DMS114 treated with DMSO at 0.1 percent for 48 hours (cell line): ENCODE data around the gene AKR1C3.
"Not testable (repeated sequence)": the region's sequence is repeated elsewhere in the genome, so short reads cannot be mapped to it uniquely, and the experiment has no call there.

Experiments
- DNase-seq: peaks from one replicate; lab custom pipeline; 2025; ENCODE audit not compliant: unreplicated experiment; lab: John Stamatoyannopoulos, UW

The AKR1C3 gene

DNA sequence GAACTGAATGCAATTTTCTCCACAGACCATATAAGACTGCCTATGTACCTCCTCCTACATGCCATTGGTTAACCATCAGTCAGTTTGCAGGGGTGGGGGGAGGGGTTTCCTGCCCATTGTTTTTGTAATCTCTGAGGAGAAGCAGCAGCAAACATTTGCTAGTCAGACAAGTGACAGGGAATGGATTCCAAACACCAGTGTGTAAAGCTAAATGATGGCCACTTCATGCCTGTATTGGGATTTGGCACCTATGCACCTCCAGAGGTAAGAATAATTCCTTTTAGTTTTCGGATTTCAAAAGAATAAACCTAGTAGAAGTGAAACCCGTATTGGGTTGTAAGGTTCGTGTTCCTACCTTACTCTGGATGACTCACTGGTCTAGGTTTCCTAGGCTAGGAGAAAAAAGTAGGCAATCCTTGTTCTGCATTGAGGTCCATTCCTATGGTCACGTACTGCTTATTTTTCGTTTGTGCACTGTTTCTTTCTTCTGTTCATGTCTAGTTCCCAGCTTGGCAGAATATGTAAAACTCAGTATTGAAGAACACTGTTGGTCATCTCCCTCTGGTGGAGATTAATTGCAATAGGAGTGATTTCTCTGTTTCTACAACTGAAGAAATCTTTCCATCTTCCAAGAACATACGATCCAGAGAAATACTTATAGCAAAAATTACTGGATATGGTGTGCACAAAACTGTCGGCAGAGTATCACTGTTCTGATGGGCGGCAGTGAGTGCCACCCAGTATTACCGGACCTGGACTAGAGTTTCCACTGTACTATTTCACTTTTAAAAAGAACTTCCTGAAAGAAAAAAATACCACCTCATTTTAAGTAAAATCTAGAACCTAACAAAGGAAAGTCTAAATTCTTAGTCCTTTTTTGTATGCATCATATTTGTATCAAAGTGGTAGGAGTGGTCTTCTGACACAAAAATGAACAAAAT lies at the start of gene AKR1C3:
TSS of gene AKR1C3 (plus strand) at position 150 of the 941 bp plus-strand sequence. CDS start at position 181, 31 bp downstream.
- DNase-seq, result peak; percentile 71

DNA sequence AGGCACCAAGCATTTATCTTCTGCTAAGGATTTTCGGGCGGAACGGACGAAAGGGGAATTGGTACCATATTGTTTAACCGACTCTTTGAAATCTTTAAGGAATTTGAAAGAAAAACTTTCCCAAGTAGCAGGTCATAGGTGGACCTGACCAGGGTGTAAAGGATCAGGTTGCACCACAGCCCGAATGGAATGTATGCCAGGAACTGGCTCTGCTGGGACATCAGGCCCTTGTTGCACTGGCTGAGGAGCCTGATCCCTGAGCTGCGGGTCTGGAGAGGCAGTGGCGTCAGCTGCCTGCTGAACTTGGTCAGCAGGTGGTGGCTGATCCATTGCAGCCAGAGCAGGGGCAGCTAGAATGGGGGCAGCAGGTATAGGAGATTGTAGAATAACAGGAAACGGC lies 49.1 kb upstream of the AKR1C3 start:
- DNase-seq, result no peak

DNA sequence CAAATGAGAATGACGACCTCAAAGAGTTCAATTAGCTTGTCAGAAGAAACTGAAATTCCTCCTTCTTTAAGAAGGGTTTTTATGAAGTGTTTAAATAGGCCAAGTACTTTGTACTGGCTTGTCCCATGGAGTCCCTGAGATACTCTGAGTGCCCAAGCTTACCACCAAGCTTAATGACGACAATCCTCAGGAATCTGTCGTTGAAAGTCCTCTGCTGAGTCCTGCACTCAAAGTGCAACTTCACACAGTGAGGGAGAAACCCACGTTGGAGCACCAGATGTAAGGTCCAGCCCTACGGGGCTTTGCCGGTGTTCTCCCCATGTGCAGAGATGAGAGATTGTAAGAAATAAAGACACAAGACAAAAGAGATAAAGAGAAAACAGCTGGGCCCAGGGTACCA lies 47.8 kb upstream of the AKR1C3 start:
- DNase-seq, result no peak

DNA sequence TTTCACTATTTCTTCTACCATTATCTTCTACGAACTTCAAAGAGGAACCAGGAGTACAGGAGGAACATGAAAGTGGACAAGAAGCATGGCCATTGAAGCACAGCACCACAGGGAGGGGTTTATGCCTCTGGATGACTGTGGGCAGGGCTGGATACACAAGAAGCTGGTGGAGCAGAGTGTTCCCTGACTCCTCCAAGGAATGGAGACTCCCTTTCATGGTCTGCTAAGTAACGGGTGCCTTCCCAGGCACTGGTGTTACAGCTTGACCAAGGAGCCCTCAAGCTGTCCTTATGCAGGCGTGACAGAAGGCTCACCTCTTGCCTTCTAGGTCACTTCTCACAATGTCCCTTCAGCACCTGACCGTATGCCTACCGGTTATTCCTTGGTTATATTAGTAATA lies 47.2 kb upstream of the AKR1C3 start:
- not testable (repeated sequence) for DNase-seq

DNA sequence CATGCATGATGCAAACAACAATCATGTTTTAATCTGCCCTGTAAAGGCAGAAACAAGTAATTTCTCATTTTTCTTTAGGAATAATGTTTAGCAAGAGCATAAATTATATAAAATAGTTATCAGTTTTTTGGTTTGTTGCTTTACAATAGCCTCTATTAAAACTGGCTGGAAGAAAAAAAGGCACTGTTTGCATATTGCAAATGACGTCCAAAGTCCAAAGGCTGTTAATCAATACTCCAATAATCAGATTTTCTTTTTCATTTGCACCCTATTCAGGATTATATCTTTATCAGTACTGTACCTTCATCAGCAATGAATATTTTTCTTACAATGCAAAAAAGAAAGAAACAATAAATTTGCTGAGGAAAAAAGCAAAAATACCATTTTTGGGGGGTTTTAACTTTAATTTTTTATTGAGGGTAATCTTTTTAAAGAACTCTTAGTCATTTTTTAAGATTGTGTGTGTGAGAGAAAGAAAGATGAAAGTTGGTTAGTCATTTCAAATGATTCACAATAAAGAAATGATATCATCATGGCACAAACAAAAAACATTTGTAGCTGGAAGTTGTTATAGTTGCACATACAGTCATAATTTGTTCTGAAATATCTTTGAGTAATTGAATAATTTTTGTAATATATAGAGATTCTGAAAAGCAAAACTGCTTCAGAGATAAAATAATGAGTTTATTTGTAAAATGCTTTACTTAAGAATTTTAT lies 46.1 kb upstream of the AKR1C3 start:
- no peak for DNase-seq

DNA sequence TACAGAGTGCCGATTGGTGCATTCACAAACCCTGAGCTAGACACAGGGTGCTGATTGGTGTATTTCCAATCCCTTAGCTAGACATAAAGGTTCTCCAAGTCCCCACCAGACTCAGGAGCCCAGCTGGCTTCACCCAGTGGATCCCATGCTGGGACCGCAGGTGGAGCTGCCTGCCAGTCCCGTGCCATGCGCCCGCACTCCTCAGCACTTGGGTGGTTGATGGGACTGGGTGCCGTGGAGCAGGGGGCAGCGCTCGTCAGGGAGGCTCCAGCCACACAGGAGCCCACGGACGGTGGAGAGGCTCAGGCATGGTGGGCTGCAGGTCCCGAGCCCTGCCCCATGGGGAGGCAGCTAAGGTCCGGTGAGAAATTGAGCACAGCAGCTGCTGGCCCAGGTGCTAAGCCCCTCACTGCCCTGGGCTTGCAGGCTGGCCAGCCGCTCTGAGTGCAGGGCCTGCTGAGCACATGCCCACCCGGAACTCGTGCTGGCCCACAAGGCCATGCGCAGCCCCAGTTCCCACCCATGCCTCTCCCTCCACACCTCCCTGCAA lies 41.2 kb upstream of the AKR1C3 start:
- DNase-seq, result not testable (repeated sequence)

DNA sequence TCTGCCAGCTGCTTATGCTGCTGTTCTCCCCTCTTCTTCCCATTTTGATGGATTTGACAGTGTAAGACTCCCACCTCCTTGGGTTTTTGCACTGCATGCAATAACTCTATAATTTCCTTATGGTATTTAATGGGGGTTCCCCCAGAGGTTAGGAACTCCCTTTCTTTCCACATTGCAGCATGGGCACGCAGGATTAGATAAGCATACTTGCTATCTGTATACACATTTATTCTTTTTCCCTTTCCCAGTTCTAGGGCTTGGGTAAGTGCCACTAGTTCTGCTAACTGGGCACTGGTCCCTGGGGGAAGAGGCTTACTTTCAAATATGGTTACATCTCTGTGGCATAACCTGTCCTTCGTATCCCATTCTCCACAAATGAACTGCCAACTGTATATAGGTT lies 39.4 kb upstream of the AKR1C3 start:
- DNase-seq, result not testable (repeated sequence)

DNA sequence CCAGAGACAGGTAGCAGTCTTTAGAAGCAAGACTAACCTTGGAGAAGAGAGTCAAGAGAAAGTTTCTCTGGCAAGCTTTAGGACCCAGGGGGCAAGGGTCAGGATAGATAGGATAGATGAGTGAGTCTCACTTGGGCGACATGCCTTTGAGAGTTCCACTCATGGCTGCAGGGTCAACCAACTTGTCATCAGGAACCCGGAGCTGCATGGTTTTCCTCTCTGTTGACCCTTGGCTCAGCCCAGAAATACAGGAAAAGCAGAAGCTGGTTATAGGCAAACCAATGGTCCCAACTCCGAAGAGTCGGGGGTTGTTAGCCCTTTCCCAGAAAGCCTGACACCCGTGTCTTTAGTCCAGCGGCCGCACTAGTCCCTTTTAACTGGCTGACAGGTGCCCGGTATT lies 34.9 kb upstream of the AKR1C3 start:
- DNase-seq, result not testable (repeated sequence)

DNA sequence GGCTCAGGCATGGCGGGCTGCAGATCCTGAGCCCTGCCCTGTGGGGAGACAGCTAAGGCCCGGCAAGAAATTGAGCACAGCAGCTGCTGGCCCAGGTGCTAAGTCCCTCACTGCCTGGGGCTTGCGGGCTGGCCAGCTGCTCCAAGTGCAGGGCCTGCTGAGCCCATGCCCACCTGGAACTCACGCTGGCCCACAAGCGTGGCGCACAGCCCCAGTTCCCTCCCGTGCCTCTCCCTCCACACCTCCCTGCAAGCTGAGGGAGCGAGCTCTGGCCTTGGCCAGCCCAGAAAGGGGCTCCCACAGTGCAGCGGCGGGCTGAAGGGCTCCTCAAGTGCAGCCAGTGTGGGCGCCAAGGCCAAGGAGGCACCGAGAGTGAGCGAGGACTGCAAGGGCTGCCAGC lies 33.4 kb upstream of the AKR1C3 start:
- DNase-seq, result not testable (repeated sequence)

DNA sequence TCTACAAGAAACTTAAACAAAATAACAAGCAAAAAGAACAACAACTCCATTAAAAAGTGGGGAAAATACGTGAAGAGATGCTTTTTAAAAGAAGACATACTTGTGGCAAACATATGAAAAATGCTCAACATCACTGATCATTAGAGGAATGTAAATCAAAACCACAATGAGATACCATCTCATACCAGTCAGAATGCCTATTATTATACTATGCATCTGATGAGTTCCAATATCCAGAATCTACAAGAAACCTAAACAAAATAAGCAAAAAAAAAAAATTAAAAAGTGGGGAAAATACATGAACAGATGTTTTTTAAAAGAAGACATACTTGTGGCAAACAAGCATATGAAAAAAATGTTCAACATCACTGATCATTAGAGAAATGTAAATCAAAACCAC lies 29.6 kb upstream of the AKR1C3 start:
- no peak for DNase-seq

DNA sequence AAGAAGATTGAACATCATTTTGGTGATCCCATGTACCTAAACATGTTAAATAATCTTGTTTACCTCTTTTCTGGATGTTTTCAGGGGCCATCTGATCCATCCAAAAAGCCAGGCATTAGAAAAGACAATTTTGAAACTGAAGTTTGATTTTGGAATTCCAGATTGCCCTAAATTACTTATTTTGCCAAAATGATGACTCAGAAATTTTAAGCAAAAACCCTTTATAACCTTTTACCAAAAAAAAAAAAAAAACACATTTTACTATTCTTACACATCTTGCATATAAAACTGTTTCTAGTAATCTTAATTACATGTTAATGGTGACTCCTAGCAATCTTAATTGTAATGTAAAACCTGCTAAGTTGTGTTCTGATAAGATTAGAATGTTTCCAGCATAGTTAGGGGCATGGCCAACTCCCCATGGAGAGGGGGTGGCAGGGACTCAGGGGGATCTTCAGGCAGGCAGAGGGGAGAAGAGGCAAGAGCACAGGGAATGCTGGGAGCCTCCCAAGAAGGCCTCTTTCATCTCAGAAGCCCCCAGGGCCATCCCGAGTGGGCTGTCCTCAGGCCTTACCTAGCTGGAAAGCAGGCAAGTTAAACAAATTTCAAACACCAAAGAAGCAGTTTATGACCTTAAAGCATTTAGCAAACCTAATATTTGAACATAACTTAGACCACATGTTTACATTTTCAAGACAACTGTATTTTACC lies 25.8 kb upstream of the AKR1C3 start:
- DNase-seq, result no peak

DNA sequence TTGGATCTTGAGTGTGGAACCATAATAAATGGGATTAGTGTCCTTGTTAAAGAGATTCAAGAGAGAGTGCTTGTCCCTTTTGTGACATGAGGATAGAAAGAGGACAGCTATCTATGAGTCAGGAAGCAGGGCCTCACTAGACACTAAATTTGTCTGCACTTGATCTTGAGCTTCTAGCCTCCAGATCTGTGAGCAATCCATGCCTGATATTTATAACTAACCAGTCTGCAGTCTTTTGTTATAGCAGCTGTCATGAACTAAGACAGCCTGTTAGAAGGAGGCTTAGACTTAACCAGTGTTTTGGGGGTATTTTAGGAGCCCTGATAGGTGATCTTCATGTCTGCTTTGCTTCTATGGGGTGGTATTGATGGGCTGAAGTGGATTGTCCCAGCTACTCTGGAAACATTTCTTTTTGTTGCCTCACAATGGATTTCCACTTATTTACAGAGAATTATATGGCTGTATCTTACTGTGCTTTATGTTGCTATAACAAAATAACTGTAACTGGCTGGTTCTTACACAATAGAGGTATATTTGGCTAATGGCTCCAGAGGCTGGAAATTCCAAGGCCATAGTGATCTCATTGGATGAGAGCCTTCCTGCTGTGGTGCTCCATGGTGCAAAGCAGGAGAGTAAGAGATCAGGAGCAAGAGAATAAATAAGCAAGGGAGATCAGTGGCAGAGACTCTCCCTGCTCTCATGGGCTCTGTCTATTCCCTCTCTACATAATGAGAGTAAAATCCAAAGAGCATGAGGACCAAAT lies 23.4 kb upstream of the AKR1C3 start:
- DNase-seq, result no peak

DNA sequence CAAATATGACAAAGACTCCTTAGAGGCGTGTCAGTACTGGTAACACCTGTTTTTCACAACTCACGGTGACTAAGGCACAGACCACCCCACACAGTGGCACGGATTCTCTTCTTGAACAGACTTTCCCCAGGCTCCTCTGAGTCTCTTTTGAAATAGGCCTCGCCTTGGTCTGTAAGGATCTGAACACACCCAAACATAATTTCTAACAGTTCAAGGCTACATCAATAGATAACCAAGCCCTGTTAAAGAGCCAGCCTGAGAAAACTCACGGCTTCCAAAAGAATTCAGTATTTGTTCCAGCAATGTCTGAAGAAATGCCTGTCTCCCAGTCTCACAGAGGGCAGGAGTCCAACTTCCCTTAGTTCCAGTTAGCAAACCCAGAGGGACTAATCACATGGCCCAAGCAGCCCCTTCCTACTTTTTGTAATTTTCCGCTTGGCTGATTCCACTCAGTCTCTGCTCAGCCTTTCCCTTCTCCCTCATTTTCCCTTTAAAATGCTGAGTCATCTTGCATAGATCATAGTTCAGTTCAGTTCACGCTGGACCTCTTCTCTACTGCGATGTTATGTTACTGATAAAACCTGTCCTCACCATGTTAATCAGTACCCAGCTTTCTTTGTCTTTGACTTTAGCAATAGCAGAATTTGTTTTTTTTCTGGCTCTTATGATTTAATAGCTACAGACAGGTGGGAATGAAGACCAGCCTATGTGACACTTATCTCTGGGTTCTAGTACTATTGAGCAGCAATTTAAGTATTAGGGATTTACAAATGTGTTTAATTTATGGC lies 22.6 kb upstream of the AKR1C3 start:
- no peak for DNase-seq

DNA sequence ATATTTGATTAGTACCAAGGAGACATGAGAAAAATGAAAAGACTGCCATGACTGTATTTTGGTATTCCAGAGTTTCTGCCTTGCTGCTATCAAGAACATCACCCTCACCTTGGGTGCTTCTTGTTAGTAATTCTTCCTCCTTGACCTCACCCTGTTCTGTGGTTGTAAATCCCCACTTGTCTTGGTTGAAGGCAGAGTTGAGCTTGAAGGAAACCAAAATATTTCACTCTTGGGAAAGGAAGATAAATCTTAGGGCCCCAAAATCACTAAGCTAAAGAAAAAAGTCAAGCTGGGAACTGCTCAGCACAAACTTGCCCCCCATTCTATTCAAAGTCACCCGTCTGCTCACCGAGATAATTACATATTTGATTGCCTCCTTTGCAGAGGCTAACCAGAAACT lies 20.6 kb upstream of the AKR1C3 start:
- DNase-seq, result no peak

DNA sequence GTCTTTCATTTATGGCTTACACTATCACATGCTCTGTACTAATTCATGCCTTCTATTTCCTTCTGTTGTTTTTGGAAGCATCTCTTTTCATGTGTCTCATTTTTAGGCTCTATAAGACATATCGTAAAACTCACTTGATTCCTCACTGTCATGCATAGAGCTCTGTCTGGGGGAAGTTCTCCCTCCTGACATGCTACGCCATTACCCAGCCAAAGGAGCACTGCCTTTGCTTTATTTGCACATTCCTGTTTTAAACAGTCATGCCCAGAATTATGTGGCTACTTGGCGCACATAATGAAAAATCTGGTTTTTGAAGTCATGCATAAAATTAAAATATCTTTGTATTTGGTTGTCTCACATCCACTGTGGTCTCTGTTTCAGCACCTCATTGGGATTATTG lies 17.6 kb upstream of the AKR1C3 start:
- DNase-seq, result no peak

DNA sequence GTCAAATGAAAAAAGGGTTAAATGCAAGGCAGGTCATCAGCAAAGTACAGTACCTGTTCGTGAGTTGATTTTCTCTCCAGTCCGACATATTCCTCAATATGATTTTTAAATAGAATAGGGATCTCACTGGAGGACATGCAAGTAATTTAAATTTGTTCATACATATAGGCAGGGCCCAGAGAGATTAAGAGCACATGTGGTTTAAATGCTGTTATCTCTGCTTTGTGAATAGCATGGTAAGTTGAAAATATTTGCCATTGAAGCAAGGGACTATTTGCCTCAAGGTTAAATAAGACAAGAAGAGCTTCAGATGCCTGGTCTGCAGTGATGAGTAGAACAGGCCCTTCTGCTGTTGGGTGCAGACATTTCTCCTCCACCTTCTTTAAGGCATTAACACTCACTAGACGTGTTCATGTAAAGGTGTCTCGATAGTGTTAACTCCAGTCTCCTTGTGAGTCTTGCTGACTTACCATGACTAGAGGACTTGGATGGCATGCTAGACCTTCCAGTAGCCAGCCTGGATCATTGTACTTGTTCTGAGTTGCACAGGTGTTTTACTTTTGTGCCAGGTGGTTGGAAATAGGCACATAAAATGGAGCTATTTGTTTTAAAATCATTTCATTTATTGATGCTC lies 15.6 kb upstream of the AKR1C3 start:
- DNase-seq, result no peak

DNA sequence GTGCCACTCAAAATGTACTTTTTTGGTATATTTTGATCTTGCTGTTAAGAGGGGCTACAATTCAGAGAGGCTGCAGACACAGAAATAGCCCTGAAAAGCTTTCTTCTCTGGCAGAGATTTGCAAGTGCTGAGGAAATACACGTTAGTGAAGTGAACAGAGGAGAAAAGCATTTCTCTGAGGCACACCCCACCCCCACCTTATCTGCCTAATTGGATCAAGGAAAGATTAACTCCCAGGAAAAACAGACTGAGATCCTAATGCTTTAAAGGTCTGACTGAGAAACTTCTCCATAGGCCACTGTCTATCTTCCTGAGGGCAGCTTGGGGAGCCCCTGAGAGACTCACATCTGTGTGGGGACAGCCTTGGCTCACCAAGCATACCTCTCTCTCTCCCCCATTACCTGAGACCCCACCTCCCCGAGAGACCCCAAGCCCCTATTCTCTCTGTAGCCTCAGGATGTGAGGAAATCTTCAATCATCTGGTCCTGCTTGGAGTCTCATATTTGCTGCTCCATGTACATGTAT lies 14.8 kb upstream of the AKR1C3 start:
- no peak for DNase-seq

DNA sequence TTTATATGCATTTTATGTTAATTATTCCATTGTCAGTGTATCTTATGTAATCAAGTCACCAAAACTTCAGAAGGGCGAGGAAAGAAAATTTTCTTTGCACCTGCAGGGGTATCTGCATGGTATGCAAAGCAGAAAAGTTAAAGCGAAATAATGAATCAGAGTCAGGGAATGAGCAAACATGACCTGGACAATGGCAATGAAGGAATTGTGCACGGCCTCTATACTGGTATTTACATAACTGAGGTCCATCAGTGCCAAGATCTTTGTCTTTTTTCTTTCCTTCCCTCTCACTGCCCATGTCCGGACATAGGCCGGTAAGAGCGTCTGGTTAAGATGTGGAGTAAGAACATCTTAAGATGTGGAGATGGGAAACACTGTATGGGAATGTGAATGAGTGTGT lies 14.4 kb upstream of the AKR1C3 start:
- DNase-seq, result no peak

DNA sequence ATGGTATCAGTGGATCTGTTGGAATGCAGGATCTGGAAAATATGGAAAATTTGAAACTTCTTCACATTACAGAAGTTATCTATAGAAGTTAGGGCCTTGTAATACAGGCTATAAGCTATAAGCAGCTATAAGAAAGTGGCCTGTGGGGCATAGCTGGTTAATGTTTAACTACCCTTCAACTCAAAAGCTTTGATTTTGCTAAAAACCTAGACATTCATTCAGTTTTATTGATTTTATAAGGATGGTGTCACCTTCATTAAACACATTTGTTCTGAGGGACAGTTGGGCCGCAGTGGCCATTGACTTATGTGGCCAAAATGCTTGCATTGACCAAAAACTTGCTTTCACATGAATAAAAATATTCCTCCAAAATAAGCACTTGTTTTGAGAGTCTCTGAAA lies 13.1 kb upstream of the AKR1C3 start:
- no peak for DNase-seq
